Esophagus muscularis mucosa (tissue), 4 donors: ENCODE results near the gene AGBL1. TPM values are rescaled to one million over a fixed set of nuclear protein-coding genes. Genes with fewer than 3 reads are reported as not detected.

ENCODE experiments used
- DNase-seq: peaks from one replicate; pipeline ENCODE4 v3.0.0-alpha.2; 2017; ENCODE audit errors: extremely low spot score
- H3K27ac ChIP-seq, 4 donors: fragments of 200-600 bp; sonication (generic); replicated peaks in 1 of 4; 1 replicate in 3 of 4; 2 replicates in 1 of 4; pipeline ENCODE4 v1.5.1; 2016 to 2019; ENCODE audit warnings: mild to moderate bottlenecking in 1 of 4
- H3K27me3 ChIP-seq, 4 donors: fragments of 200-600 bp; sonication (generic); one replicate each; pipeline versions ENCODE4 v1.5.1 to v1.6.0; 2016 to 2019
- H3K36me3 ChIP-seq, 4 donors: fragments of 200-600 bp; sonication (generic); one replicate each; pipeline ENCODE4 v1.5.1; 2016 to 2019
- H3K4me1 ChIP-seq, 4 donors: fragments of 200-600 bp; sonication (generic); one replicate each; pipeline ENCODE4 v1.5.1; 2016 to 2019
- H3K4me3 ChIP-seq, 4 donors: fragments of 200-600 bp; sonication (generic); 1 replicate in 2 of 4; 2 replicates in 2 of 4; pipeline ENCODE4 v1.5.1; 2016 to 2019; ENCODE audit warnings: mild to moderate bottlenecking in 4 of 4, moderate library complexity in 1 of 4
- H3K9me3 ChIP-seq, 4 donors: fragments of 200-600 bp; sonication (generic); 1 replicate in 3 of 4; 2 replicates in 1 of 4; pipeline ENCODE4 v1.5.1; 2016 to 2019
- EP300 ChIP-seq: sonication (generic); formaldehyde crosslinking; IDR thresholded peaks from one replicate; pipeline ENCODE4 v1.6.1; 2017; ENCODE audit warnings: antibody characterized with exemption
- POLR2A ChIP-seq: fragments of 450-650 bp; IDR thresholded peaks from one replicate; pipeline ENCODE4 v1.6.1; 2017; ENCODE audit warnings: antibody characterized with exemption, moderate library complexity, mild to moderate bottlenecking, low read depth
- POLR2AphosphoS5 ChIP-seq, 2 donors: sonication (generic); formaldehyde crosslinking; IDR thresholded peaks; one replicate each; pipeline ENCODE4 v1.6.1; 2017; ENCODE audit warnings: antibody characterized with exemption in 2 of 2
- WGBS: methylation state at CpG from one replicate; pipeline ENCODE4 v1.1.5; 2018; 5-methylcytosine and 5-hydroxymethylcytosine counted together
- intact Hi-C: fragments of 100-400 bp; cut with DNase I; formaldehyde crosslinking; loops from one replicate; pipeline ENCODE4 v1.15.1; 2023
- total RNA-seq, 4 donors: library from RNA; depleted of rRNA; stranded (reverse); fragments of >200 nt; gene quantifications; one replicate each; pipeline versions ENCODE4 v1.1.0 to v1.2.1, GENCODE V29; 2016
- TF ChIP-seq, protein P1 (sequence below), 3 experiments: fragments of 200-600 bp in 2 of 3; fragments of 450-650 bp in 1 of 3; sonication (generic) in 2 of 3; IDR thresholded peaks; one replicate each; pipeline ENCODE4 v1.5.1; 2017 to 2019; ENCODE audit warnings: antibody characterized with exemption in 3 of 3, mild to moderate bottlenecking in 2 of 3, moderate library complexity in 1 of 3

Gene AGBL1
- total RNA-seq, 4 donors from 2014 or later = 0.06 TPM; not detected in 3

DNA sequence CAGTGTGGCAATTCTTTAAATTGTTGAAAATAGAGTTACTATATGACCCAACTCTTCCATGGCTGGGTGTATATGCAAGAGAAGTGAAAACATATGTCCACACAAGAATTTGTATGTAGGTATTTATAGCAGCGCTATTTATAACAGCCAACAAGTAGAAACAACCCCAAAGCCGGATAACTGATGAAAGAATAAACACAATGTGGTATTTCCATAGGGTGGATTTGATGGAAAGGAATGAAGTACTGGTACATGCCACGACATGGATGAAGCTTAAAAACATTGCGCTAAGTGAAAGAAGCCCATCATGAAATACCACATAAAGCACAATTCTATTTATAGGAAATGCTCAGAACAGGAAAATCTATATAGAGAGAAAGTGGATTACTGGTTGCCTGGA, 554.5 kb downstream of the AGBL1 start:
- intact Hi-C loops = no loop called here
- H3K36me3 ChIP-seq = no peaks in the 10 kb centered on the region
- H3K4me3 ChIP-seq = no peak overlapping the region
- no peak overlapping the region for H3K27ac ChIP-seq
- H3K9me3 ChIP-seq = no peaks in the 10 kb centered on the region
- DNase-seq = no peak
- TF ChIP-seq POLR2A (no peak), POLR2AphosphoS5 (IDR thresholded peaks at IDR 0.05) (no peak), EP300 (no peak)
- TF ChIP-seq, protein P1, sequence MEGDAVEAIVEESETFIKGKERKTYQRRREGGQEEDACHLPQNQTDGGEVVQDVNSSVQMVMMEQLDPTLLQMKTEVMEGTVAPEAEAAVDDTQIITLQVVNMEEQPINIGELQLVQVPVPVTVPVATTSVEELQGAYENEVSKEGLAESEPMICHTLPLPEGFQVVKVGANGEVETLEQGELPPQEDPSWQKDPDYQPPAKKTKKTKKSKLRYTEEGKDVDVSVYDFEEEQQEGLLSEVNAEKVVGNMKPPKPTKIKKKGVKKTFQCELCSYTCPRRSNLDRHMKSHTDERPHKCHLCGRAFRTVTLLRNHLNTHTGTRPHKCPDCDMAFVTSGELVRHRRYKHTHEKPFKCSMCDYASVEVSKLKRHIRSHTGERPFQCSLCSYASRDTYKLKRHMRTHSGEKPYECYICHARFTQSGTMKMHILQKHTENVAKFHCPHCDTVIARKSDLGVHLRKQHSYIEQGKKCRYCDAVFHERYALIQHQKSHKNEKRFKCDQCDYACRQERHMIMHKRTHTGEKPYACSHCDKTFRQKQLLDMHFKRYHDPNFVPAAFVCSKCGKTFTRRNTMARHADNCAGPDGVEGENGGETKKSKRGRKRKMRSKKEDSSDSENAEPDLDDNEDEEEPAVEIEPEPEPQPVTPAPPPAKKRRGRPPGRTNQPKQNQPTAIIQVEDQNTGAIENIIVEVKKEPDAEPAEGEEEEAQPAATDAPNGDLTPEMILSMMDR (IDR thresholded peaks at IDR 0.05) = no peak
- H3K27me3 ChIP-seq = no peaks in the 10 kb centered on the region
- 89% methylated on average over 4 of the region's 4 CpGs for WGBS
- no peaks in the 10 kb centered on the region for H3K4me1 ChIP-seq

DNA sequence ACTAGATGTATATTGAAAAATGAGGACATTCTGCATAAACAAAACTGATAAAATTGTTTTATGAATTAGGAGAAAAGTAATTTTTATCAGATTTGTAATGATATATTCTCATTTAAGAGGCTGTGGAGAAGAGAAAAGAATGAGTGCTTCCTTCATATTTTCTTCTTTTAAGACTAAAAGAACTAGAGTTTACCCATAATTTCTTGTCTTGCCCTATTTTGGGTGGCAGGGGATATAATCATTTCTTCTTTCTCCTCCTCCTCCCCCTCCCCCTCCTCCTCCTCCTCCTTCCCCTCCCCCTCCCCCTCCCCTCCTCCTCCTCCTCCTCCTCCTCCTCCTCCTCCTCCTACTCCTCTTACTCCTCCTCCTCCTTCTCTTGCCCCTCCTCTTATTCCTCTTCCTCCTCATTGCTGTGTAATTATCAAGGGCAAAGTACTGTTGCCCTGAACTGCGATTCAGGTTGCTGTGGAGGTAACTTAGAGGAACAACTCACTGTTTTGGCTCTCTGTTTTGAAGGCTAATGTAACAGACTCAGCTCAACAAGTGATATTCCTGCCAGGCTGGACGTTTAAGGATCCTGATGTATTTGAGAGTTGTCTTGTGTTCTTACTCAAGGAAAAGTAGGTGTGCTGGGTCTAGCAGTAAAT, 555.4 kb downstream of the AGBL1 start:
- TF ChIP-seq POLR2A (no peak), EP300 (no peak), POLR2AphosphoS5 (IDR thresholded peaks at IDR 0.05) (no peak)
- TF ChIP-seq, protein P1 (IDR thresholded peaks at IDR 0.05) = no peak
- Histone ChIP-seq H3K4me1 (no peaks in the 10 kb centered on the region), H3K27me3 (no peaks in the 10 kb centered on the region), H3K4me3 (no peak overlapping the region), H3K27ac (no peak overlapping the region), H3K36me3 (no peaks in the 10 kb centered on the region), H3K9me3 (no peaks in the 10 kb centered on the region)
- 67% methylated on average over 2 of the region's 2 CpGs for WGBS
- DNase-seq = peak; percentile 29
- intact Hi-C loops = no loop called here

DNA sequence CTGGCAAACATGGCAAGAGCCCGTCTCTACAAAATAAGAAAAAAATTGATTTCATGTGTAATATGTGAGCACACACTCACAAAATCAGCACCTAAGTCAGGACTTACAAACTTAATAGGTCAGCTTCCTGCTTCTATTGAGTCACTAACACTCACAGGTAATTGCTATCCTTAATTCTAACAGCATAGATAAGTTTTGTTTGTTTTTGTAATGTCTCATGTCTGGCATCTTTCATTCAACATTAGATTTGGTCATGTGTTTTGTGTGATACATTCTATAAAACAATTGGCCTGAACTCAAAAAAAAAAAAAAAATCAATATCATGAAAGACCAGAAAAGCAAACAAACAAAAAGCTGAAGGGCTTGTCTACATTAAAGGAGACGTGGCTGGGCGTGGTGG, 564.7 kb downstream of the AGBL1 start:
- no peak for DNase-seq
- no peaks in the 10 kb centered on the region for H3K9me3 ChIP-seq
- 87% methylated on average over 3 of the region's 3 CpGs for WGBS
- intact Hi-C loops = no loop called here
- H3K36me3 ChIP-seq = no peaks in the 10 kb centered on the region
- peaks cover 0 to 4% (median 0%) of the 10 kb centered on the region in 4 donors for H3K4me1 ChIP-seq
- H3K4me3 ChIP-seq = no peak overlapping the region
- H3K27ac ChIP-seq = no peak overlapping the region
- no peaks in the 10 kb centered on the region for H3K27me3 ChIP-seq
- TF ChIP-seq EP300 (no peak), POLR2AphosphoS5 (IDR thresholded peaks at IDR 0.05) (no peak), POLR2A (no peak)
- TF ChIP-seq, protein P1 (IDR thresholded peaks at IDR 0.05) = no peak

DNA sequence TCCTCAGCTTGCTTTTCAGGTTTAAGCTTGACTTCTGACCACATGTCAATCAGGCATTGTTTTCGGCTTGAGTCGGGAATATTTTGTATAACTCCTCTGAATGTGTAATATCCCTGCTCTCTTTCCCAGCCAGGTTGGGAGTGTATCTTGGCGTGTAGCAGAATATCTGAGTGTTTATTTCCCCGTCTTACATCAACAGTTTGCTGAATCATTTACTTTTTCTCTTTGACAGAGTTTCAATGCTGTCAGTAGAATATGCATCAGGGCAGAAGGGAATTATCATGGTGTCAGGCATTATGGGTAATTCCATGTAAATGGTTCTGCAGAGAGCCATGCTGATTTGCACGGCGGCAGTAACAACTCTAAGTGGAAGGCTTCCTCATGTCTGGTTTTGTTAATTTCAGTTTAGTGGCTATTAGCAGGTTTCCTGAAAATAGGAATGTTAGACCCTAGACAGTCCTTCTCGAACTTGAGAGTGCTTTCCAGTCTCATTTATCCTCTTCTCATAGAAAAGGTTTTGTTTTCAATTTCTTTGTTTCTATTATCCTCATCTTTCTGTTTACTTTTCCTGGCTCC, 566.3 kb downstream of the AGBL1 start:
- DNase-seq = no peak
- Histone ChIP-seq H3K36me3 (no peaks in the 10 kb centered on the region), H3K27ac (no peak overlapping the region), H3K4me1 (peaks cover 0 to 4% (median 0%) of the 10 kb centered on the region in 4 donors), H3K4me3 (no peak overlapping the region), H3K9me3 (no peaks in the 10 kb centered on the region), H3K27me3 (no peaks in the 10 kb centered on the region)
- TF ChIP-seq EP300 = no peak
- TF ChIP-seq, protein P1 (IDR thresholded peaks at IDR 0.05) = no peak
- no peak for TF ChIP-seq POLR2A
- TF ChIP-seq POLR2AphosphoS5 (IDR thresholded peaks at IDR 0.05) = no peak
- intact Hi-C loops = no loop called here
- WGBS = 52% methylated on average over 7 of the region's 7 CpGs
